Endothelial cell (in vitro differentiated cells): ENCODE results near the gene MARCHF10. TPM values are rescaled to one million over a fixed set of nuclear protein-coding genes. Genes with fewer than 3 reads are reported as not detected.

Experiments
- DNase-seq: peaks from one replicate; pipeline ENCODE4 v3.0.0; 2021; ENCODE audit warnings: low spot score
- H3K27ac Mint-ChIP-seq: one replicate; pipeline ENCODE4 v1.8.0; 2021; ENCODE audit warnings: mixed read lengths, inconsistent platforms; ENCODE audit not compliant: unreplicated experiment
- H3K27me3 Mint-ChIP-seq: one replicate; pipeline ENCODE4 v1.8.0; 2021; ENCODE audit warnings: mild to moderate bottlenecking, moderate library complexity, mixed read lengths, inconsistent platforms; ENCODE audit not compliant: unreplicated experiment
- H3K36me3 Mint-ChIP-seq: one replicate; pipeline ENCODE4 v1.8.0; 2021; ENCODE audit warnings: mild to moderate bottlenecking, low read depth, mixed read lengths, inconsistent platforms; ENCODE audit not compliant: unreplicated experiment
- H3K4me1 Mint-ChIP-seq: one replicate; pipeline ENCODE4 v1.8.0; 2021; ENCODE audit warnings: mild to moderate bottlenecking, mixed read lengths, inconsistent platforms; ENCODE audit not compliant: unreplicated experiment
- H3K4me3 Mint-ChIP-seq: one replicate; pipeline ENCODE4 v1.8.0; 2021; ENCODE audit warnings: mild to moderate bottlenecking, mixed read lengths, inconsistent platforms; ENCODE audit not compliant: unreplicated experiment
- H3K9me3 Mint-ChIP-seq: one replicate; pipeline ENCODE4 v1.8.0; 2021; ENCODE audit warnings: mixed read lengths, inconsistent platforms; ENCODE audit not compliant: unreplicated experiment
- CTCF ChIP-seq: fragments of 200-600 bp; sonication (generic); IDR thresholded peaks from one replicate; pipeline ENCODE4 v1.5.0; 2021; ENCODE audit warnings: antibody characterized with exemption; ENCODE audit not compliant: unreplicated experiment
- total RNA-seq: library from RNA; stranded (reverse); fragmentation: NEBNext Ultra II Directional; extraction: Animal tissue kit (Norgen Biotek cat#: 25700); gene quantifications from one replicate; pipeline ENCODE4 v1.2.1, GENCODE V29; 2021; ENCODE audit not compliant: unreplicated experiment

Gene MARCHF10
- total RNA-seq, 1 donor from 2014 or later = not detected

GRCh38 chr17:62800585-62800984, 7.5 kb downstream of the MARCHF10 start:
- H3K27ac Mint-ChIP-seq = no peak overlapping the region
- no peak for TF ChIP-seq CTCF
- H3K9me3 Mint-ChIP-seq = no peaks in the 10 kb centered on the region
- no peaks in the 10 kb centered on the region for H3K36me3 Mint-ChIP-seq
- no peaks in the 10 kb centered on the region for H3K27me3 Mint-ChIP-seq
- H3K4me3 Mint-ChIP-seq = no peak overlapping the region
- peaks cover 3% of the 10 kb centered on the region for H3K4me1 Mint-ChIP-seq
- DNase-seq = no peak

GRCh38 chr17:62797959-62798358, 10.2 kb downstream of the MARCHF10 start:
- Mint-ChIP-seq H3K9me3 (no peaks in the 10 kb centered on the region), H3K36me3 (no peaks in the 10 kb centered on the region), H3K4me1 (peaks cover 9% of the 10 kb centered on the region), H3K4me3 (no peak overlapping the region), H3K27me3 (no peaks in the 10 kb centered on the region), H3K27ac (no peak overlapping the region)
- TF ChIP-seq CTCF = no peak
- DNase-seq = no peak

GRCh38 chr17:62796291-62796690, 11.8 kb downstream of the MARCHF10 start:
- TF ChIP-seq CTCF = no peak
- DNase-seq = no peak
- H3K36me3 Mint-ChIP-seq = no peaks in the 10 kb centered on the region
- H3K27ac Mint-ChIP-seq = no peak overlapping the region
- peaks cover 9% of the 10 kb centered on the region for H3K4me1 Mint-ChIP-seq
- H3K9me3 Mint-ChIP-seq = no peaks in the 10 kb centered on the region
- H3K27me3 Mint-ChIP-seq = no peaks in the 10 kb centered on the region
- no peak overlapping the region for H3K4me3 Mint-ChIP-seq

DNA sequence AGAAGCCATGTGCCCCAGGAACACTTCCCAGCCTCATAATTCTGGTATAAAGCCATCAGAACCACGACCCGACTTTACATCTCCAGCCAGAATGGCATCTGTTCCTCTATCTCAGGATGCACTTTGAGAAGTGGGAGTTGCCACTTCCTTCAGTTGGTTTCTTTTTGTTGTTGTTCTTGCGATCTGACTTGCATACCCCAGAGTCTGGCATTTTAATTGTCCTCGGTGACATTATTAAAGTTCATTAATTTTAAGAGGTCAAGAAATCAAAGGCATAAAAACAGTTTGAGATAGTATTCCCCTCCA, 13.5 kb downstream of the MARCHF10 start:
- H3K9me3 Mint-ChIP-seq = no peaks in the 10 kb centered on the region
- H3K4me3 Mint-ChIP-seq = no peak overlapping the region
- no peak for DNase-seq
- H3K27ac Mint-ChIP-seq = peak overlapping the region; percentile 3
- TF ChIP-seq CTCF = no peak
- H3K4me1 Mint-ChIP-seq = peaks cover 9% of the 10 kb centered on the region
- H3K36me3 Mint-ChIP-seq = no peaks in the 10 kb centered on the region
- no peaks in the 10 kb centered on the region for H3K27me3 Mint-ChIP-seq

- no peaks in the 10 kb centered on the region for H3K27me3 Mint-ChIP-seq
- H3K9me3 Mint-ChIP-seq = no peaks in the 10 kb centered on the region
- TF ChIP-seq CTCF = no peak
- no peak for DNase-seq
- no peak overlapping the region for H3K4me3 Mint-ChIP-seq
- peaks cover 9% of the 10 kb centered on the region for H3K4me1 Mint-ChIP-seq
- no peaks in the 10 kb centered on the region for H3K36me3 Mint-ChIP-seq
- peak overlapping the region; percentile 3 for H3K27ac Mint-ChIP-seq
Observed at GRCh38 chr17:62793919-62794665, 14.0 kb downstream of the MARCHF10 start.
